Activated naive CD4-positive, alpha-beta T cell treated with anti-CD3 and anti-CD28 coated beads for 36 hours (primary cell): ENCODE results near the gene NCK2. TPM values are rescaled to one million over a fixed set of nuclear protein-coding genes. Genes with fewer than 3 reads are reported as not detected.

Experiments used
- CTCF ChIA-PET: fragments of 350-600 bp; sonication (Branson Sonifier 250); formaldehyde crosslinking; loops from one replicate; lab custom pipeline; 2021; ENCODE audit warnings: antibody characterized with exemption; lab: Charles Lee
- DNase-seq: peaks from one replicate; pipeline ENCODE4 v3.0.0-alpha.2; 2020
- H3K27ac Mint-ChIP-seq: one replicate; pipeline ENCODE4 v1.8.0; 2021; ENCODE audit warnings: mild to moderate bottlenecking, mixed read lengths
- H3K27me3 Mint-ChIP-seq: one replicate; pipeline ENCODE4 v1.8.0; 2021; ENCODE audit warnings: low read depth, mixed read lengths
- H3K36me3 Mint-ChIP-seq: one replicate; pipeline ENCODE4 v1.8.0; 2021; ENCODE audit warnings: low read depth, mixed read lengths
- H3K4me1 Mint-ChIP-seq: one replicate; pipeline ENCODE4 v1.8.0; 2021; ENCODE audit warnings: low read depth, mixed read lengths
- H3K4me3 Mint-ChIP-seq: one replicate; pipeline ENCODE4 v1.8.0; 2021; ENCODE audit warnings: mild to moderate bottlenecking, moderate library complexity, mixed read lengths
- H3K9me3 Mint-ChIP-seq: one replicate; pipeline ENCODE4 v1.8.0; 2021; ENCODE audit warnings: mixed read lengths
- intact Hi-C: fragments of 100-400 bp; cut with micrococcal nuclease; formaldehyde crosslinking; loops from one replicate; pipeline ENCODE4 v1.15.1; 2023
- total RNA-seq, 2 experiments: library from RNA; stranded (reverse); gene quantifications; one replicate each; pipeline ENCODE4 v1.2.3, GENCODE V29; 2021

The NCK2 gene
- total RNA-seq, 2 experiments from 2014 or later, result 106 to 113 TPM

- H3K27me3 Mint-ChIP-seq, result no peaks in the 10 kb centered on the region
- H3K4me3 Mint-ChIP-seq, result no peak overlapping the region
- DNase-seq, result no peak
- peak overlapping the region; percentile 20 for H3K27ac Mint-ChIP-seq
- peaks cover 63% of the 10 kb centered on the region for H3K36me3 Mint-ChIP-seq
- intact Hi-C loops, result no loop called here
- H3K4me1 Mint-ChIP-seq, result peaks cover 80% of the 10 kb centered on the region
- H3K9me3 Mint-ChIP-seq, result peaks cover 4% of the 10 kb centered on the region
- CTCF ChIA-PET, result no interaction called here
Measured at GRCh38 chr2:105883911-105884694, 139.4 kb downstream of the NCK2 start.

- no peak for DNase-seq
- intact Hi-C loops, result no loop called here
- CTCF ChIA-PET, result interaction anchor here (0.7 to 1.0 kb wide), 2 partner anchors 21 to 334 kb away, joined by 4 read pairs; no protein-coding TSS in a partner anchor
- Mint-ChIP-seq H3K4me1 (peaks cover 77% of the 10 kb centered on the region), H3K27me3 (no peaks in the 10 kb centered on the region), H3K36me3 (peaks cover 57% of the 10 kb centered on the region), H3K4me3 (no peak overlapping the region), H3K27ac (no peak overlapping the region), H3K9me3 (peaks cover 4% of the 10 kb centered on the region)
Measured at GRCh38 chr2:105885456-105885855, 140.7 kb downstream of the NCK2 start.

- intact Hi-C loops, result loop anchor here (2.0 kb wide), 1 partner anchor 139 kb away; no protein-coding TSS in a partner anchor
Measured at GRCh38 chr2:105886029-105886454, 141.3 kb downstream of the NCK2 start.

GRCh38 chr2:105886687-105887086 lies 142.0 kb downstream of the NCK2 start:
- CTCF ChIA-PET, result interaction anchor here (1.0 kb wide), 1 partner anchor 136 kb away, joined by 3 read pairs; no protein-coding TSS in a partner anchor
- no peak overlapping the region for H3K4me3 Mint-ChIP-seq

More at GRCh38 chr2:105886029-105886454, 141.3 kb downstream of the NCK2 start:
- H3K36me3 Mint-ChIP-seq, result peaks cover 58% of the 10 kb centered on the region
- no peak overlapping the region for H3K27ac Mint-ChIP-seq
- H3K27me3 Mint-ChIP-seq, result no peaks in the 10 kb centered on the region
- peaks cover 82% of the 10 kb centered on the region for H3K4me1 Mint-ChIP-seq
- no peak for DNase-seq
- no peak overlapping the region for H3K4me3 Mint-ChIP-seq
- peaks cover 4% of the 10 kb centered on the region for H3K9me3 Mint-ChIP-seq
- CTCF ChIA-PET, result no interaction called here

GRCh38 chr2:105887256-105887655 lies 142.5 kb downstream of the NCK2 start:
- Mint-ChIP-seq H3K27me3 (no peaks in the 10 kb centered on the region), H3K36me3 (peaks cover 49% of the 10 kb centered on the region), H3K4me3 (no peak overlapping the region), H3K27ac (peak overlapping the region; percentile 44), H3K4me1 (peaks cover 76% of the 10 kb centered on the region), H3K9me3 (peaks cover 4% of the 10 kb centered on the region)
- intact Hi-C loops, result loop anchor here (2.0 kb wide), 1 partner anchor 140 kb away; no protein-coding TSS in a partner anchor
- no peak for DNase-seq
- CTCF ChIA-PET, result interaction anchor here (0.6 to 1.3 kb wide), 3 partner anchors 14 to 137 kb away, joined by 3 to 6 read pairs (median 3); no protein-coding TSS in a partner anchor

More at GRCh38 chr2:105886687-105887086, 142.0 kb downstream of the NCK2 start:
- Mint-ChIP-seq H3K9me3 (peaks cover 4% of the 10 kb centered on the region), H3K27ac (peak overlapping the region; percentile 59), H3K27me3 (no peaks in the 10 kb centered on the region), H3K4me1 (peaks cover 79% of the 10 kb centered on the region), H3K36me3 (peaks cover 54% of the 10 kb centered on the region)
- intact Hi-C loops, result loop anchor here (2.0 kb wide), 1 partner anchor 140 kb away; no protein-coding TSS in a partner anchor
- DNase-seq, result no peak

GRCh38 chr2:105888625-105889024 lies 143.9 kb downstream of the NCK2 start:
- intact Hi-C loops, result loop anchor here (1.0 kb wide), 2 partner anchors 106 to 312 kb away; no protein-coding TSS in a partner anchor
- Mint-ChIP-seq H3K27ac (peak overlapping the region; percentile 15), H3K27me3 (no peaks in the 10 kb centered on the region), H3K4me1 (peaks cover 63% of the 10 kb centered on the region), H3K36me3 (peaks cover 53% of the 10 kb centered on the region), H3K9me3 (peaks cover 4% of the 10 kb centered on the region), H3K4me3 (no peak overlapping the region)
- CTCF ChIA-PET, result interaction anchor here (0.5 to 1.5 kb wide), 7 partner anchors 13 to 314 kb away, joined by 3 to 6 read pairs (median 3); no protein-coding TSS in a partner anchor
- peak; percentile 69 for DNase-seq

GRCh38 chr2:105889046-105889445 lies 144.3 kb downstream of the NCK2 start:
- no peak overlapping the region for H3K27ac Mint-ChIP-seq
- intact Hi-C loops, result no loop called here
- no peak for DNase-seq
- H3K4me3 Mint-ChIP-seq, result no peak overlapping the region
- CTCF ChIA-PET, result interaction anchor here (0.6 to 1.5 kb wide), 5 partner anchors 11 to 314 kb away, joined by 3 read pairs; no protein-coding TSS in a partner anchor
- H3K9me3 Mint-ChIP-seq, result peaks cover 4% of the 10 kb centered on the region
- H3K4me1 Mint-ChIP-seq, result peaks cover 59% of the 10 kb centered on the region
- peaks cover 49% of the 10 kb centered on the region for H3K36me3 Mint-ChIP-seq
- H3K27me3 Mint-ChIP-seq, result no peaks in the 10 kb centered on the region

- H3K9me3 Mint-ChIP-seq, result peaks cover 4% of the 10 kb centered on the region
- peaks cover 57% of the 10 kb centered on the region for H3K4me1 Mint-ChIP-seq
- DNase-seq, result no peak
- no peak overlapping the region for H3K4me3 Mint-ChIP-seq
- no peaks in the 10 kb centered on the region for H3K27me3 Mint-ChIP-seq
- H3K36me3 Mint-ChIP-seq, result peaks cover 56% of the 10 kb centered on the region
- intact Hi-C loops, result loop anchor here (10.0 kb wide), 1 partner anchor 195 kb away; no protein-coding TSS in a partner anchor
- CTCF ChIA-PET, result interaction anchor here (0.7 to 1.5 kb wide), 2 partner anchors 16 to 152 kb away, joined by 3 read pairs; no protein-coding TSS in a partner anchor
- H3K27ac Mint-ChIP-seq, result peak overlapping the region; percentile 12
Measured at GRCh38 chr2:105890111-105890510, 145.4 kb downstream of the NCK2 start.

- Mint-ChIP-seq H3K27me3 (no peaks in the 10 kb centered on the region), H3K9me3 (peaks cover 4% of the 10 kb centered on the region), H3K4me3 (no peak overlapping the region), H3K4me1 (peaks cover 60% of the 10 kb centered on the region), H3K27ac (peak overlapping the region; percentile 12), H3K36me3 (peaks cover 57% of the 10 kb centered on the region)
- no peak for DNase-seq
- CTCF ChIA-PET, result no interaction called here
- intact Hi-C loops, result loop anchor here (10.0 kb wide), 1 partner anchor 194 kb away; no protein-coding TSS in a partner anchor
Measured at GRCh38 chr2:105890856-105891255, 146.1 kb downstream of the NCK2 start.

GRCh38 chr2:105893011-105893995 lies 148.6 kb downstream of the NCK2 start:
- CTCF ChIA-PET, result no interaction called here
- no peak overlapping the region for H3K4me3 Mint-ChIP-seq
- peaks cover 43% of the 10 kb centered on the region for H3K4me1 Mint-ChIP-seq
- no peaks in the 10 kb centered on the region for H3K27me3 Mint-ChIP-seq
- peaks cover 55% of the 10 kb centered on the region for H3K36me3 Mint-ChIP-seq
- H3K27ac Mint-ChIP-seq, result no peak overlapping the region
- intact Hi-C loops, result loop anchor here (10.0 kb wide), 1 partner anchor 191 kb away; no protein-coding TSS in a partner anchor
- no peak for DNase-seq
- peaks cover 11% of the 10 kb centered on the region for H3K9me3 Mint-ChIP-seq

GRCh38 chr2:105894327-105894944 lies 149.7 kb downstream of the NCK2 start:
- peaks cover 56% of the 10 kb centered on the region for H3K36me3 Mint-ChIP-seq
- peaks cover 15% of the 10 kb centered on the region for H3K9me3 Mint-ChIP-seq
- H3K27me3 Mint-ChIP-seq, result no peaks in the 10 kb centered on the region
- peak overlapping the region; percentile 37 for H3K27ac Mint-ChIP-seq
- no peak for DNase-seq
- H3K4me3 Mint-ChIP-seq, result no peak overlapping the region
- CTCF ChIA-PET, result interaction anchor here (0.7 kb wide), 1 partner anchor 138 kb away, joined by 3 read pairs; no protein-coding TSS in a partner anchor
- intact Hi-C loops, result loop anchor here (10.0 kb wide), 1 partner anchor 190 kb away; no protein-coding TSS in a partner anchor
- peaks cover 35% of the 10 kb centered on the region for H3K4me1 Mint-ChIP-seq
